PC-9 (cell line): ENCODE data around the gene OR6N1. TPM values are rescaled to one million over a fixed set of nuclear protein-coding genes. Genes with fewer than 3 reads are reported as not detected.

ENCODE experiments used
- BruUV-seq: library from RNA; stranded (reverse); fragments of 400-500 nt; replicated peaks from 2 replicates; lab custom pipeline; 2021; lab: Mats Ljungman, UMichigan
- CTCF ChIA-PET: fragments of 300-600 bp; sonication (Branson Sonifier 250); formaldehyde crosslinking; loops from one replicate; lab custom pipeline; 2022; ENCODE audit warnings: antibody characterized with exemption; lab: Charles Lee
- POLR2A ChIA-PET: fragments of 300-600 bp; sonication (Branson Sonifier 250); formaldehyde crosslinking; loops from one replicate; lab custom pipeline; 2022; ENCODE audit warnings: antibody characterized with exemption; ENCODE audit not compliant: unreplicated experiment; lab: Charles Lee
- DNase-seq, 2 experiments: peaks; one replicate each; pipeline versions ENCODE4 v3.0.0 to v3.0.0-alpha.2; 2015 to 2022; ENCODE audit warnings: mixed read lengths in 1 of 2
- H2AFZ ChIP-seq: fragments of 200-600 bp; sonication (generic); 2 replicates; pipeline ENCODE4 v1.8.1; 2017; ENCODE audit warnings: antibody characterized with exemption
- H3F3A ChIP-seq: fragments of 200-600 bp; sonication (generic); 2 replicates; pipeline ENCODE4 v1.8.1; 2017; ENCODE audit warnings: antibody characterized with exemption, mild to moderate bottlenecking, low read depth; ENCODE audit not compliant: insufficient read depth
- H3K27ac ChIP-seq: fragments of 200-600 bp; sonication (generic); 2 replicates; pipeline ENCODE4 v1.6.1; 2016; ENCODE audit warnings: mixed run types
- H3K27me3 ChIP-seq: fragments of 200-600 bp; sonication (generic); 2 replicates; pipeline ENCODE4 v1.6.1; 2016; ENCODE audit warnings: low read depth, mixed run types; ENCODE audit not compliant: insufficient read depth
- H3K36me3 ChIP-seq: fragments of 200-600 bp; sonication (generic); 2 replicates; pipeline ENCODE4 v1.6.1; 2016; ENCODE audit warnings: low read depth, mixed run types
- H3K4me1 ChIP-seq: fragments of 200-600 bp; sonication (generic); replicated peaks from 2 replicates; pipeline ENCODE4 v1.6.1; 2016; ENCODE audit warnings: mixed run types; ENCODE audit not compliant: insufficient read depth
- H3K4me2 ChIP-seq: fragments of 200-600 bp; sonication (generic); 2 replicates; pipeline ENCODE4 v1.6.1; 2017; ENCODE audit warnings: mixed run types
- H3K4me3 ChIP-seq: fragments of 200-600 bp; sonication (generic); 2 replicates; pipeline ENCODE4 v1.6.1; 2016; ENCODE audit warnings: mixed run types
- H3K79me2 ChIP-seq: fragments of 200-600 bp; sonication (generic); 2 replicates; pipeline ENCODE4 v1.6.1; 2017; ENCODE audit warnings: low read depth, mixed run types
- H3K9me2 ChIP-seq: fragments of 200-600 bp; sonication (generic); 2 replicates; pipeline ENCODE4 v1.8.1; 2017; ENCODE audit warnings: mild to moderate bottlenecking; ENCODE audit not compliant: insufficient read depth
- H3K9me3 ChIP-seq: fragments of 200-600 bp; sonication (generic); 2 replicates; pipeline ENCODE4 v1.8.1; 2016; ENCODE audit warnings: low read depth; ENCODE audit not compliant: insufficient read depth
- H4K20me1 ChIP-seq: fragments of 200-600 bp; sonication (generic); 2 replicates; pipeline ENCODE4 v1.8.1; 2017; ENCODE audit not compliant: insufficient read depth
- CTCF ChIP-seq: fragments of 200-600 bp; sonication (generic); conservative IDR thresholded peaks from 2 replicates; pipeline ENCODE4 v1.6.1; 2017; ENCODE audit warnings: mixed run types, antibody characterized with exemption, mild to moderate bottlenecking, moderate library complexity
- EZH2 ChIP-seq: fragments of 200-600 bp; sonication (generic); IDR thresholded peaks from 2 replicates; pipeline ENCODE4 v1.8.0; 2017; ENCODE audit warnings: antibody characterized with exemption, low read depth
- intact Hi-C: fragments of 100-400 bp; cut with micrococcal nuclease; formaldehyde crosslinking; loops from one replicate; pipeline ENCODE4 v1.10.0; 2022; ENCODE audit not compliant: unreplicated experiment
- total RNA-seq: library from RNA; stranded (reverse); gene quantifications from 2 replicates; pipeline ENCODE4 v1.2.3, GENCODE V29; 2021

Gene OR6N1
- total RNA-seq, 1 experiment from 2014 or later, result not detected

- no peak for TF ChIP-seq CTCF
- TF ChIP-seq EZH2, result no peak
- ChIA-PET CTCF (no interaction called here), POLR2A (no interaction called here)
- no peaks in the 10 kb centered on the region for H3K9me3 ChIP-seq
- no peaks in the 10 kb centered on the region for H4K20me1 ChIP-seq
- H3K79me2 ChIP-seq, result no peaks in the 10 kb centered on the region
- no peaks in the 10 kb centered on the region for H3K9me2 ChIP-seq
- H3K4me1 ChIP-seq, result no peaks in the 10 kb centered on the region
- intact Hi-C loops, result no loop called here
- DNase-seq, result no peak
- H3K4me2 ChIP-seq, result no peak overlapping the region
- H3K36me3 ChIP-seq, result no peaks in the 10 kb centered on the region
- H2AFZ ChIP-seq, result no peak overlapping the region
- H3K27ac ChIP-seq, result no peak overlapping the region
- no peaks in the 10 kb centered on the region for H3K27me3 ChIP-seq
- no peak overlapping the region for H3K4me3 ChIP-seq
- H3F3A ChIP-seq, result no peaks in the 10 kb centered on the region
- BruUV-seq, result no TSS peak
These were observed 47.6 kb downstream of the OR6N1 start for GRCh38 chr1:158724442-158724841.

GRCh38 chr1:158720620-158721019, 51.4 kb downstream of the OR6N1 start, which contains the start of gene OR6K3:
TSS of gene OR6K3 (minus strand) at chr1:158720720. CDS start at chr1:158718115, 2,605 bp downstream.
- no peaks in the 10 kb centered on the region for H3K79me2 ChIP-seq
- no peaks in the 10 kb centered on the region for H3K9me2 ChIP-seq
- no peaks in the 10 kb centered on the region for H3F3A ChIP-seq
- DNase-seq, result no peak
- intact Hi-C loops, result no loop called here
- H3K27me3 ChIP-seq, result no peaks in the 10 kb centered on the region
- H3K36me3 ChIP-seq, result no peaks in the 10 kb centered on the region
- BruUV-seq, result no TSS peak
- no peaks in the 10 kb centered on the region for H4K20me1 ChIP-seq
- TF ChIP-seq CTCF, result no peak
- TF ChIP-seq EZH2, result no peak
- no peaks in the 10 kb centered on the region for H3K9me3 ChIP-seq
- H2AFZ ChIP-seq, result no peak within 1 kb of the TSS
- no peaks in the 10 kb centered on the region for H3K4me1 ChIP-seq
- POLR2A ChIA-PET, result no interaction called here
- H3K4me3 ChIP-seq, result no peak within 1 kb of the TSS
- H3K4me2 ChIP-seq, result no peak within 1 kb of the TSS
- no peak within 1 kb of the TSS for H3K27ac ChIP-seq
- CTCF ChIA-PET, result no interaction called here

- no peak for DNase-seq
- BruUV-seq, result no TSS peak
- intact Hi-C loops, result no loop called here
- Histone ChIP-seq H3K9me3 (no peaks in the 10 kb centered on the region), H3K79me2 (no peaks in the 10 kb centered on the region), H3K4me2 (no peak overlapping the region), H3F3A (no peaks in the 10 kb centered on the region), H3K4me3 (no peak overlapping the region), H3K4me1 (no peaks in the 10 kb centered on the region), H4K20me1 (no peaks in the 10 kb centered on the region), H3K27ac (no peak overlapping the region), H3K36me3 (no peaks in the 10 kb centered on the region), H3K9me2 (no peaks in the 10 kb centered on the region), H2AFZ (no peak overlapping the region), H3K27me3 (no peaks in the 10 kb centered on the region)
- TF ChIP-seq CTCF, result no peak
- no peak for TF ChIP-seq EZH2
- ChIA-PET CTCF (no interaction called here), POLR2A (no interaction called here)
These were observed 52.3 kb downstream of the OR6N1 start for GRCh38 chr1:158719664-158720063.
